A549 (cell line): ENCODE results near the gene BMERB1. TPM values are rescaled to one million over a fixed set of nuclear protein-coding genes. Genes with fewer than 3 reads are reported as not detected.
A peak's percentile ranks its signal among the peaks of the same experiment; 100 is the strongest.

Source experiments
- ATAC-seq, 2 experiments: fragments of 200-7000 bp in 1 of 2; fragments of >200 bp in 1 of 2; cut with Nextera tagmentation in 1 of 2; cut with Tn5 transposase in 1 of 2; 3 replicates each; pipeline versions ENCODE4 v1.8.0 to v1.9.1; 2018 to 2020; ENCODE audit warnings: mild to moderate bottlenecking in 1 of 2, moderate library complexity in 1 of 2
- CTCF ChIA-PET: fragments of 300-600 bp; sonication (Branson Sonifier 250); formaldehyde crosslinking; extraction: SDS; loops from one replicate; lab custom pipeline; 2021; ENCODE audit warnings: antibody characterized with exemption, inconsistent platforms; lab: Yijun Ruan, JAX
- POLR2A ChIA-PET: fragments of 350-600 bp; formaldehyde crosslinking; extraction: SDS; loops from one replicate; lab custom pipeline; 2021; ENCODE audit warnings: antibody characterized with exemption, inconsistent platforms; lab: Yijun Ruan, JAX
- DNase-seq, 2 experiments: peaks; one replicate each; pipeline versions ENCODE4 v3.0.0 to v3.0.0-alpha.2; 2011 to 2016; ENCODE audit warnings: low read depth in 1 of 2, low spot score in 1 of 2
- FAIRE-seq: peaks from 2 replicates; lab custom pipeline; 2011; peaks lifted over from hg19 to GRCh38; lab: Jason Lieb, UNC
- H3K27ac ChIP-seq, 2 experiments: fragments of >200 bp; sonication (Bioruptor Twin); formaldehyde crosslinking; 3 replicates each; pipeline ENCODE4 v1.5.1; 2016 to 2017
- H3K4me1 ChIP-seq: fragments of >200 bp; sonication (Bioruptor Twin); formaldehyde crosslinking; 3 replicates; pipeline ENCODE4 v1.6.1; 2016
- H3K4me2 ChIP-seq: fragments of >200 bp; sonication (Bioruptor Twin); formaldehyde crosslinking; 3 replicates; pipeline ENCODE4 v1.6.1; 2016
- H3K4me3 ChIP-seq: fragments of >200 bp; sonication (Bioruptor Twin); formaldehyde crosslinking; 3 replicates; pipeline ENCODE4 v1.5.1; 2016
- H3K9me3 ChIP-seq: fragments of >200 bp; sonication (Bioruptor Twin); formaldehyde crosslinking; 3 replicates; pipeline ENCODE4 v1.6.1; 2016
- CBX8 ChIP-seq: fragments of 200-600 bp; sonication (generic); IDR thresholded peaks from 2 replicates; pipeline ENCODE4 v1.6.1; 2016
- CEBPB ChIP-seq, 2 experiments: fragments of >200 bp in 1 of 2; sonication (Bioruptor Twin) in 1 of 2; formaldehyde crosslinking in 1 of 2; IDR thresholded peaks; 2 replicates each; pipeline ENCODE4 v1.6.1; 2012 to 2016
- CHD2 ChIP-seq: fragments of 150-350 bp; IDR thresholded peaks from 2 replicates; pipeline ENCODE4 v1.6.1; 2014; ENCODE audit warnings: low read length; ENCODE audit not compliant: partially characterized antibody
- EHF ChIP-seq: fragments of 250-450 bp; sonication (Bioruptor Pico); IDR thresholded peaks from 2 replicates; pipeline ENCODE4 v1.5.0; 2020; ENCODE audit warnings: mild to moderate bottlenecking
- EHMT2 ChIP-seq: fragments of 200-600 bp; sonication (generic); IDR thresholded peaks from 2 replicates; pipeline ENCODE4 v1.6.1; 2016; ENCODE audit warnings: antibody characterized with exemption, low read depth, mild to moderate bottlenecking, moderate library complexity
- EP300 ChIP-seq, 2 experiments: fragments of >200 bp; sonication (Bioruptor Twin); formaldehyde crosslinking; IDR thresholded peaks; 2 replicates in 1 of 2; 3 replicates in 1 of 2; pipeline ENCODE4 v1.6.1; 2016 to 2017
- FOSL2 ChIP-seq, 2 experiments: fragments of 450-650 bp in 1 of 2; fragments of >200 bp in 1 of 2; sonication (Bioruptor Twin) in 1 of 2; formaldehyde crosslinking; IDR thresholded peaks; 2 replicates each; pipeline versions ENCODE4 v1.5.0 to v1.6.1; 2016 to 2020; ENCODE audit warnings: mild to moderate bottlenecking in 1 of 2, moderate library complexity in 1 of 2
- FOXS1 ChIP-seq: fragments of 250-450 bp; sonication (Bioruptor Pico); IDR thresholded peaks from 2 replicates; pipeline ENCODE4 v1.5.0; 2020; ENCODE audit warnings: mild to moderate bottlenecking, moderate library complexity
- GATA3 ChIP-seq: IDR thresholded peaks from 2 replicates; pipeline ENCODE4 v1.6.1; 2012; ENCODE audit warnings: borderline replicate concordance
- HOXA7 ChIP-seq: fragments of 250-450 bp; sonication (Bioruptor Pico); IDR thresholded peaks from 2 replicates; pipeline ENCODE4 v1.5.0; 2020; ENCODE audit warnings: mild to moderate bottlenecking, moderate library complexity
- JUN ChIP-seq, 2 experiments: fragments of >200 bp; sonication (Bioruptor Twin); formaldehyde crosslinking; IDR thresholded peaks; 2 replicates in 1 of 2; 3 replicates in 1 of 2; pipeline ENCODE4 v1.6.1; 2016 to 2017
- KDM1A ChIP-seq: fragments of 200-600 bp; sonication (generic); IDR thresholded peaks from 2 replicates; pipeline ENCODE4 v1.6.1; 2016; ENCODE audit warnings: low read depth, mild to moderate bottlenecking
- KDM5A ChIP-seq: fragments of 200-600 bp; sonication (generic); IDR thresholded peaks from 2 replicates; pipeline ENCODE4 v1.6.1; 2016; ENCODE audit warnings: antibody characterized with exemption, mild to moderate bottlenecking
- NPAS2 ChIP-seq: fragments of 250-450 bp; sonication (Bioruptor Pico); IDR thresholded peaks from 2 replicates; pipeline ENCODE4 v1.8.0; 2022; ENCODE audit warnings: mild to moderate bottlenecking, moderate library complexity, borderline replicate concordance
- NR3C1 ChIP-seq: fragments of >200 bp; sonication (Bioruptor Twin); formaldehyde crosslinking; IDR thresholded peaks from 3 replicates; pipeline ENCODE4 v1.6.1; 2017
- PHF8 ChIP-seq: fragments of 200-600 bp; sonication (generic); IDR thresholded peaks from 2 replicates; pipeline ENCODE4 v1.6.1; 2016; ENCODE audit warnings: low read depth, mild to moderate bottlenecking, antibody characterized with exemption, moderate library complexity, borderline replicate concordance
- POLR2A ChIP-seq: IDR thresholded peaks from 2 replicates; pipeline ENCODE4 v1.6.1; 2012; ENCODE audit warnings: mild to moderate bottlenecking, low read length
- RAD21 ChIP-seq, 2 experiments: fragments of >200 bp in 1 of 2; sonication (Bioruptor Twin) in 1 of 2; formaldehyde crosslinking in 1 of 2; IDR thresholded peaks in 1 of 2; conservative IDR thresholded peaks in 1 of 2; 2 replicates in 1 of 2; 3 replicates in 1 of 2; pipeline ENCODE4 v1.6.1; 2012 to 2018; ENCODE audit warnings: inconsistent platforms in 1 of 2
- RARB ChIP-seq: fragments of 250-450 bp; sonication (Bioruptor Pico); IDR thresholded peaks from 2 replicates; pipeline ENCODE4 v1.8.0; 2021; ENCODE audit warnings: mild to moderate bottlenecking, moderate library complexity
- RCOR1 ChIP-seq: fragments of 150-350 bp; IDR thresholded peaks from 2 replicates; pipeline ENCODE4 v1.6.1; 2014; ENCODE audit warnings: antibody characterized with exemption, low read length, low read depth
- SREBF2 ChIP-seq: fragments of 450-650 bp; IDR thresholded peaks from 2 replicates; pipeline ENCODE4 v1.6.1; 2014; ENCODE audit warnings: mild to moderate bottlenecking, moderate library complexity
- TP53 ChIP-seq: fragments of 250-450 bp; sonication (Bioruptor Pico); IDR thresholded peaks from 2 replicates; pipeline ENCODE4 v1.5.0; 2021; ENCODE audit warnings: mild to moderate bottlenecking, moderate library complexity
- ZFP36 ChIP-seq: fragments of 450-650 bp; IDR thresholded peaks from 2 replicates; pipeline ENCODE4 v1.6.1; 2014; ENCODE audit warnings: borderline replicate concordance; ENCODE audit not compliant: partially characterized antibody
- WGBS: methylation state at CpG from one replicate; pipeline ENCODE4 v1.1.6; 2017; ENCODE audit errors: missing lambda C conversion rate; 5-methylcytosine and 5-hydroxymethylcytosine counted together
- polyA plus RNA-seq, 4 experiments: library from polyadenylated mRNA; depleted of rRNA in 3 of 4; stranded (reverse); fragments of >200 nt; fragmentation: RNase III in 1 of 4; extraction: RNeasy Plus Mini Kit Qiagen cat#74134 plus additional on column Dnase treatment in 1 of 4; gene quantifications; 2 replicates in 3 of 4; 3 replicates in 1 of 4; pipeline ENCODE4 v1.2.3, GENCODE V29; 2011 to 2017
- TF ChIP-seq, protein P1 (sequence below): IDR thresholded peaks from 2 replicates; pipeline ENCODE4 v1.6.1; 2012
- TF ChIP-seq, protein P2 (sequence below): fragments of 450-650 bp; IDR thresholded peaks from 2 replicates; pipeline ENCODE4 v1.6.1; 2014; ENCODE audit warnings: antibody characterized with exemption
- TF ChIP-seq, protein P3 (sequence below): fragments of 200-600 bp; sonication (generic); IDR thresholded peaks from 2 replicates; pipeline ENCODE4 v1.6.1; 2016; ENCODE audit warnings: antibody characterized with exemption, mild to moderate bottlenecking, moderate library complexity

Gene BMERB1
- polyA plus RNA-seq, 2 of the 4 experiments (the other 2 are of a cell fraction) = 44.7 to 48.9 TPM

DNA sequence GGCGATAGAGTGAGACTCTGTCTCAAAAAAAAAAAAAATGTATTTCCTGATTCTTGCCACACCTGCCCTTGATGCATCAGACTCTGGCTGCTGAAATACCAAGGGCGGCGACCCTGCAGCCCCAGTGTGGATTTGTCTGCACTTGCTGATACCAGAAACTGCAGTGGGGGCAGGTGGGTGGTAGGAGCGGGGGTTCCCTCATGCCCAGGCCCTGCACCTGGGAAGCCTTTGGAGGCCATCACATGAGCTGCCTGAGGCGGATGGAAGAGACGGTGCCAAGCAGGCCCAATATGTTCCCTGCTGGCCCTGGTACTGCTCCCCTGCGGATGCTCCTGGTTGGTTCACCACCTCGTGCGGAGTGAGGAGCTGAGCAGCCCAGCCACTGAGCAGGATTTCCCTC is 157.9 kb downstream of the BMERB1 start:
- 90% methylated on average over 9 of the region's 9 CpGs for WGBS
- Histone ChIP-seq H3K27ac (peak overlapping the region; percentile 92 to 93), H3K9me3 (no peaks in the 10 kb centered on the region; the same call in 2 of the 3 replicates), H3K4me2 (peak overlapping the region; percentile 19; the same call in 2 of the 3 replicates), H3K4me3 (no peak overlapping the region), H3K4me1 (peaks cover 39% of the 10 kb centered on the region)
- POLR2A ChIA-PET = interaction anchor here (0.7 kb wide), 1 partner anchor 15 kb away, joined by 3 read pairs; no protein-coding TSS in a partner anchor
- ATAC-seq (no peak), FAIRE-seq (no peak), DNase-seq (no peak)
- TF ChIP-seq, protein P1, sequence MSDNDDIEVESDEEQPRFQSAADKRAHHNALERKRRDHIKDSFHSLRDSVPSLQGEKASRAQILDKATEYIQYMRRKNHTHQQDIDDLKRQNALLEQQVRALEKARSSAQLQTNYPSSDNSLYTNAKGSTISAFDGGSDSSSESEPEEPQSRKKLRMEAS = no peak
- TF ChIP-seq JUN (IDR thresholded peaks at IDR 0.05) (no peak), KDM1A (no peak), ZFP36 (no peak), RAD21 (conservative IDR thresholded peaks at IDR 0.05 in 1 of 2, IDR thresholded peaks at IDR 0.05 in 1 of 2) (no peak), EP300 (IDR thresholded peaks at IDR 0.05) (no peak), POLR2A (no peak), CEBPB (IDR thresholded peaks at IDR 0.05) (no peak), HOXA7 (no peak), FOSL2 (IDR thresholded peaks at IDR 0.05) (no peak), FOSL2 (CRISPR knock-in tag; IDR thresholded peaks at IDR 0.05) (no peak), PHF8 (no peak), RARB (CRISPR knock-in tag) (no peak)
- TF ChIP-seq, protein P2, sequence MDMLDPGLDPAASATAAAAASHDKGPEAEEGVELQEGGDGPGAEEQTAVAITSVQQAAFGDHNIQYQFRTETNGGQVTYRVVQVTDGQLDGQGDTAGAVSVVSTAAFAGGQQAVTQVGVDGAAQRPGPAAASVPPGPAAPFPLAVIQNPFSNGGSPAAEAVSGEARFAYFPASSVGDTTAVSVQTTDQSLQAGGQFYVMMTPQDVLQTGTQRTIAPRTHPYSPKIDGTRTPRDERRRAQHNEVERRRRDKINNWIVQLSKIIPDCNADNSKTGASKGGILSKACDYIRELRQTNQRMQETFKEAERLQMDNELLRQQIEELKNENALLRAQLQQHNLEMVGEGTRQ = no peak
- CTCF ChIA-PET = interaction anchor here (2.6 kb wide), 1 partner anchor 41 kb away, joined by 8 read pairs; no protein-coding TSS in a partner anchor

DNA sequence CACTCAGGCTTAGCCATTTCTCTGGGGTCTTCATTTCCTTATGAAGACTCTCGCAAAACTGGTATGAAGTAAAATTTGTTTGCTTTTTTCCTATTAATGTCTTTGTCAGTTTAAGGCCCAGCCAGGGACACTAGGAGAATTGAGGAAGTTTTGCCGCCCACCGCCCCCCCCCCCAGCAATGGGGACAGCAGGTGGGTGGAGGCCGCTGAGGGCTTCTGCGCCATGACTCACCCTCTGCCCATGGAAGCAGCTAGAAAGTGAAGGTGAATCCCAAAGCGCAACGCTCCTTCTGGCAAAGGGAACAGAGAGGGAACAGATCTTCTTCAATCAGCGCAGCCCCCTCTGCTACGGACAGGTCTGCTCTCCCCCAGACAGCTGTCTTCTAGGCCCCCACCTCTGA is 158.8 kb downstream of the BMERB1 start:
- Histone ChIP-seq H3K4me2 (no peak overlapping the region), H3K9me3 (no peaks in the 10 kb centered on the region), H3K4me3 (no peak overlapping the region), H3K4me1 (peaks cover 39% of the 10 kb centered on the region), H3K27ac (peak overlapping the region; percentile 92 to 93; a peak in 4 of 6 replicates)
- ATAC-seq = no peak
- ChIA-PET CTCF (no interaction called here), POLR2A (no interaction called here)
- DNase-seq = no peak
- WGBS = 89% methylated on average over 9 of the region's 9 CpGs
- no peak for FAIRE-seq
- TF ChIP-seq KDM5A (no peak), TP53 (no peak), GATA3 (no peak), POLR2A (no peak), NPAS2 (CRISPR knock-in tag) (no peak), CBX8 (no peak), NR3C1 (no peak), EHF (no peak), JUN (IDR thresholded peaks at IDR 0.05) (no peak), RCOR1 (no peak), CHD2 (no peak), EHMT2 (no peak), FOXS1 (CRISPR knock-in tag) (no peak), EP300 (IDR thresholded peaks at IDR 0.05) (no peak), SREBF2 (no peak)
- TF ChIP-seq, protein P3, sequence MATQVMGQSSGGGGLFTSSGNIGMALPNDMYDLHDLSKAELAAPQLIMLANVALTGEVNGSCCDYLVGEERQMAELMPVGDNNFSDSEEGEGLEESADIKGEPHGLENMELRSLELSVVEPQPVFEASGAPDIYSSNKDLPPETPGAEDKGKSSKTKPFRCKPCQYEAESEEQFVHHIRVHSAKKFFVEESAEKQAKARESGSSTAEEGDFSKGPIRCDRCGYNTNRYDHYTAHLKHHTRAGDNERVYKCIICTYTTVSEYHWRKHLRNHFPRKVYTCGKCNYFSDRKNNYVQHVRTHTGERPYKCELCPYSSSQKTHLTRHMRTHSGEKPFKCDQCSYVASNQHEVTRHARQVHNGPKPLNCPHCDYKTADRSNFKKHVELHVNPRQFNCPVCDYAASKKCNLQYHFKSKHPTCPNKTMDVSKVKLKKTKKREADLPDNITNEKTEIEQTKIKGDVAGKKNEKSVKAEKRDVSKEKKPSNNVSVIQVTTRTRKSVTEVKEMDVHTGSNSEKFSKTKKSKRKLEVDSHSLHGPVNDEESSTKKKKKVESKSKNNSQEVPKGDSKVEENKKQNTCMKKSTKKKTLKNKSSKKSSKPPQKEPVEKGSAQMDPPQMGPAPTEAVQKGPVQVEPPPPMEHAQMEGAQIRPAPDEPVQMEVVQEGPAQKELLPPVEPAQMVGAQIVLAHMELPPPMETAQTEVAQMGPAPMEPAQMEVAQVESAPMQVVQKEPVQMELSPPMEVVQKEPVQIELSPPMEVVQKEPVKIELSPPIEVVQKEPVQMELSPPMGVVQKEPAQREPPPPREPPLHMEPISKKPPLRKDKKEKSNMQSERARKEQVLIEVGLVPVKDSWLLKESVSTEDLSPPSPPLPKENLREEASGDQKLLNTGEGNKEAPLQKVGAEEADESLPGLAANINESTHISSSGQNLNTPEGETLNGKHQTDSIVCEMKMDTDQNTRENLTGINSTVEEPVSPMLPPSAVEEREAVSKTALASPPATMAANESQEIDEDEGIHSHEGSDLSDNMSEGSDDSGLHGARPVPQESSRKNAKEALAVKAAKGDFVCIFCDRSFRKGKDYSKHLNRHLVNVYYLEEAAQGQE = no peak
